SJCRH30 (cell line): ENCODE results near the gene MS4A4E. TPM values are rescaled to one million over a fixed set of nuclear protein-coding genes. Genes with fewer than 3 reads are reported as not detected.
"Not testable (repeated sequence)": the region's sequence is repeated elsewhere in the genome, so short reads cannot be mapped to it uniquely, and the experiment has no call there.

Experiments used
- DNase-seq, 2 experiments: peaks; one replicate each; pipeline ENCODE4 v3.0.0-alpha.2; 2015 to 2020
- H3K27ac ChIP-seq: fragments of 250-450 bp; sonication (Bioruptor Pico); 2 replicates; pipeline ENCODE4 v1.5.1; 2020; ENCODE audit warnings: mild to moderate bottlenecking, moderate library complexity
- H3K27me3 ChIP-seq: fragments of 250-450 bp; sonication (Bioruptor Pico); 2 replicates; pipeline ENCODE4 v1.5.1; 2020; ENCODE audit warnings: mild to moderate bottlenecking, moderate library complexity
- H3K36me3 ChIP-seq: fragments of 250-450 bp; sonication (Bioruptor Pico); 2 replicates; pipeline ENCODE4 v1.5.1; 2020; ENCODE audit warnings: mild to moderate bottlenecking, moderate library complexity
- H3K4me1 ChIP-seq: fragments of 250-450 bp; sonication (Bioruptor Pico); 2 replicates; pipeline ENCODE4 v1.5.1; 2020; ENCODE audit warnings: mild to moderate bottlenecking, moderate library complexity
- H3K4me3 ChIP-seq: fragments of 250-450 bp; sonication (Bioruptor Pico); 2 replicates; pipeline ENCODE4 v1.5.1; 2020; ENCODE audit warnings: mild to moderate bottlenecking, moderate library complexity
- H3K9me3 ChIP-seq: fragments of 250-450 bp; sonication (Bioruptor Pico); replicated peaks from 2 replicates; pipeline ENCODE4 v1.5.1; 2020; ENCODE audit warnings: mild to moderate bottlenecking, moderate library complexity
- total RNA-seq: library from RNA; depleted of rRNA; stranded (reverse); fragments of >200 nt; shearing (Covaris generic); gene quantifications from 2 replicates; pipeline ENCODE4 v1.2.3, GENCODE V29; 2014; rRNA removed

The MS4A4E gene
- total RNA-seq = not detected in 2 replicates

GRCh38 chr11:60242740-60243239 lies at the start of gene MS4A4E:
Gene MS4A4E (minus strand): TSS chr11:60243137. CDS start chr11:60230055, 13,082 bp downstream.
- Histone ChIP-seq H3K27me3 (no peaks in the 10 kb centered on the region), H3K4me3 (no peak within 1 kb of the TSS), H3K36me3 (no peaks in the 10 kb centered on the region), H3K27ac (no peak within 1 kb of the TSS), H3K9me3 (no peaks in the 10 kb centered on the region), H3K4me1 (no peaks in the 10 kb centered on the region)
- no peak for DNase-seq

- DNase-seq = no peak
- no peak overlapping the region for H3K27ac ChIP-seq
- H3K4me1 ChIP-seq = no peaks in the 10 kb centered on the region
- H3K4me3 ChIP-seq = no peak overlapping the region
- H3K9me3 ChIP-seq = no peaks in the 10 kb centered on the region
- H3K27me3 ChIP-seq = no peaks in the 10 kb centered on the region
- H3K36me3 ChIP-seq = no peaks in the 10 kb centered on the region
These were observed 49.2 kb upstream of the MS4A4E start for GRCh38 chr11:60292145-60292544.

- H3K36me3 ChIP-seq = no peaks in the 10 kb centered on the region
- H3K27me3 ChIP-seq = no peaks in the 10 kb centered on the region
- no peaks in the 10 kb centered on the region for H3K4me1 ChIP-seq
- H3K9me3 ChIP-seq = no peaks in the 10 kb centered on the region
- H3K27ac ChIP-seq = no peak overlapping the region
- no peak for DNase-seq
- H3K4me3 ChIP-seq = no peak overlapping the region
These were observed 45.6 kb upstream of the MS4A4E start for GRCh38 chr11:60288531-60288930.

- H3K27me3 ChIP-seq, H3K27ac ChIP-seq, H3K4me3 ChIP-seq, H3K36me3 ChIP-seq, DNase-seq, H3K4me1 ChIP-seq, H3K9me3 ChIP-seq: not testable (repeated sequence)
These were observed 42.6 kb upstream of the MS4A4E start for GRCh38 chr11:60285411-60286126.

DNA sequence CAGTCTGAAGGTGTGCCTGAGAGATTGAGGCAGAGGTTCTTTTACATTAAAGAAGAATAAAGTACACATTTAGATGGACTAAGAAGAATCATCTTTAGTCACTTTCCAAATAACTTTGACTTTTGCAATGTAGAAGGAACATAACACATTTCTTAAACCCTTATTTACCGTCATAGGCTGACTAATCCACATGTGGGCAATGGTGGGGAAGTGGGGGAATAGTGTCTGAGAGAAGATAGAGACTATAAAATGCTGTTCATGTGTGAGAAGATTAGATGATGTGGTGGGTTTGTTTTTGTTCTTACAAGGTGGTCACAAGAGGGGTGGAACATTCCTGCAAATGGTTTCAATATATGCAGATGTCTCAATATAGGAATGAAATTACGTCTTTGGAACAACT lies 39.3 kb upstream of the MS4A4E start:
- no peak for DNase-seq
- Histone ChIP-seq H3K36me3 (no peaks in the 10 kb centered on the region), H3K4me1 (no peaks in the 10 kb centered on the region), H3K4me3 (no peak overlapping the region), H3K27ac (no peak overlapping the region), H3K9me3 (no peaks in the 10 kb centered on the region), H3K27me3 (no peaks in the 10 kb centered on the region)

- H3K4me1 ChIP-seq = no peaks in the 10 kb centered on the region
- no peak for DNase-seq
- no peak overlapping the region for H3K4me3 ChIP-seq
- H3K27me3 ChIP-seq = no peaks in the 10 kb centered on the region
- no peaks in the 10 kb centered on the region for H3K36me3 ChIP-seq
- H3K27ac ChIP-seq = no peak overlapping the region
- no peaks in the 10 kb centered on the region for H3K9me3 ChIP-seq
These were observed 38.5 kb upstream of the MS4A4E start for GRCh38 chr11:60281485-60281884.

DNA sequence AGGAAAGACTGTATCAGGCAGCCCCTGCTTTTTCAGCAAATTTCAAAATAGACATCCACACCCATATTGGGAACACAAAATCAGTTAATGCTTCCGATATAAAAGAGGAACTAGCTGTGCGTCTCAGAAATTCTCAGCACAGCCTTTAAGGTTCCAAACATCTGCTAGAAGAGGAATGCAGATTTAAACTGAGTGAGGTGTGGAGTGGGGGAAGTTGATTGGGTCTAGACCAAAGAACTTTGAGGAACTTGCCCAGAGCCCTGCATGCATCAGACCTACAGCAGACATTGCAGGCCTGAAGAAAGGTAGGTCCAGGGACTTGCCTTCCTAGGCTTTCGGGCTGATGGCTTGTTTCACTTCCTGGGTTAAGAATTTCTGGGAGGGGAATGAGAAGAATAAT lies 37.5 kb upstream of the MS4A4E start, which contains the start of gene MS4A4A:
MS4A4A (plus strand) TSS at position 255 of the 400 bp plus-strand sequence; CDS start at position 265, 10 bp downstream.
- H3K27ac ChIP-seq = no peak within 1 kb of the TSS
- H3K4me1 ChIP-seq = no peaks in the 10 kb centered on the region

GRCh38 chr11:60274416-60274815 lies 31.5 kb upstream of the MS4A4E start:
- Histone ChIP-seq H3K4me3 (no peak overlapping the region), H3K27me3 (no peaks in the 10 kb centered on the region), H3K27ac (no peak overlapping the region), H3K4me1 (no peaks in the 10 kb centered on the region), H3K36me3 (no peaks in the 10 kb centered on the region), H3K9me3 (no peaks in the 10 kb centered on the region)
- DNase-seq = no peak

More for the DNA sequence above, 37.5 kb upstream of the MS4A4E start, which contains the start of gene MS4A4A:
- Histone ChIP-seq H3K27me3 (no peaks in the 10 kb centered on the region), H3K9me3 (no peaks in the 10 kb centered on the region), H3K36me3 (no peaks in the 10 kb centered on the region), H3K4me3 (no peak within 1 kb of the TSS)
- DNase-seq = no peak

DNA sequence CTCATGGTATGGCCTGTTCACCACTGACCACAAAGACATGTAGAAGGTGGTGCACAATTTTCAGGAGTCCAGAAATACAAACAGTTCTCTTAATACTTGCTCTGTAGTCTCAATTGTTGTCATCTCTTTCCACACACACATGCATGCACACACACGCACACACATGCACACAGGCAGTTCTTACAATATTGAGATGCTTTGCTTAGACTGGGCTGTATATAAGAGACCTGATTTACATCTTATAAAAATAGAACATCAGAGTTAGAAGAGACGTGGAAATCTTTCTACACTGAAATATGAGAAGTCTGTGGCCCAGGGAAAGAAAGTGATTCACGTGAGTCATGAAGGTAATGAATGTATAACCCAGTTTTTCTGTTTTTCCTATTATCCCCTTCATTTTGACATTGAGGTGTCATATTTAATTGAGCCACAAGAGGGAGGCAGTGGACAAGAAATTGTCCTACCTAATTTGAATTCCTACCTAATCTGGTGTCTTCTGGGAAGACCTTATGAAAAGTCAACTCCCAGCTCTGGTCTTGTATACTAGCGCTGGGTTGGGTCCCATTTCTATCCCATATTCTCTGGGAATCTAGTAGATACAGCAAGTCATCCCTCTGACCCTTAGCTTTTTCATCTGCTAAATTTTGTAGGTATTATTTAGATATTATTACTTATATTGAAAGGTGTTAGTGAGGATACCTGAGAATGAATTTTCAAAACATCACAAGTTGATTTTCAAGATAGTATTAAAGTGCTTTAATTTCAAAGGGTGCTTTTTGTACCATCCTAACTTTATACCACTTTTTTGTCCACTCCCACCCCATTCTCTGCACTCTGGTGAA lies 22.7 kb upstream of the MS4A4E start:
- Histone ChIP-seq H3K9me3 (no peaks in the 10 kb centered on the region), H3K4me1 (no peaks in the 10 kb centered on the region), H3K27ac (no peak overlapping the region), H3K27me3 (0 out of 2 replicates have a peak, but pooled peaks cover 5% of the 10 kb centered on the region), H3K4me3 (no peak overlapping the region), H3K36me3 (no peaks in the 10 kb centered on the region)
- DNase-seq = peak; percentile 11 to 70

DNA sequence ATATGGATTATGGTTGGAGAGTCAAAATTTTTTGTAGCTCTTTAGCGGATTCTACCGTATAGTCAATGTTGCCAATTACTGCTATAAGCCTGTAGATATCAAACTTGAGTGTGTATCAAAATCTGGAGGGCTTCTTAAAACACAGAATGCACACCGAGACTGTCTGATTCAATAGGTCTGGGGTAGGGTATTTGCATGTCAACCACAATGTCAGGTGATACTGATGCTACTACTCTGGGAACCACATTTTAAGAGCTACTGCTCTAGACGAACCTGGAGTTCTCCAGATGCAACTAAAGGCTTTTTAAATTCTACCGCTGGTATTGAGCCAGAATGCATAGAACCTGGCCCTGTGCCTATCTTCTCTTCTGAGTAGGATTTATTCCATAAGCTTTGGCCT lies 21.7 kb upstream of the MS4A4E start:
- H3K9me3 ChIP-seq = no peaks in the 10 kb centered on the region
- no peaks in the 10 kb centered on the region for H3K4me1 ChIP-seq
- DNase-seq = no peak
- 0 out of 2 replicates have a peak, but pooled peaks cover 5% of the 10 kb centered on the region for H3K27me3 ChIP-seq
- no peak overlapping the region for H3K27ac ChIP-seq
- no peak overlapping the region for H3K4me3 ChIP-seq
- H3K36me3 ChIP-seq = no peaks in the 10 kb centered on the region

GRCh38 chr11:60263402-60263801 lies 20.5 kb upstream of the MS4A4E start:
- Histone ChIP-seq H3K27ac (no peak overlapping the region), H3K4me1 (no peaks in the 10 kb centered on the region), H3K4me3 (no peak overlapping the region), H3K9me3 (no peaks in the 10 kb centered on the region), H3K27me3 (0 out of 2 replicates have a peak, but pooled peaks cover 5% of the 10 kb centered on the region), H3K36me3 (no peaks in the 10 kb centered on the region)
- DNase-seq = no peak

GRCh38 chr11:60261014-60261413 lies 18.1 kb upstream of the MS4A4E start:
- H3K27me3 ChIP-seq = 0 out of 2 replicates have a peak, but pooled peaks cover 5% of the 10 kb centered on the region
- H3K36me3 ChIP-seq = no peaks in the 10 kb centered on the region

GRCh38 chr11:60257956-60258722 lies 15.2 kb upstream of the MS4A4E start:
- H3K4me3 ChIP-seq = no peak overlapping the region
- no peaks in the 10 kb centered on the region for H3K36me3 ChIP-seq
- no peaks in the 10 kb centered on the region for H3K4me1 ChIP-seq
- DNase-seq = no peak
- 0 out of 2 replicates have a peak, but pooled peaks cover 2% of the 10 kb centered on the region for H3K27me3 ChIP-seq
- H3K27ac ChIP-seq = no peak overlapping the region
- H3K9me3 ChIP-seq = no peaks in the 10 kb centered on the region

More at GRCh38 chr11:60261014-60261413, 18.1 kb upstream of the MS4A4E start:
- DNase-seq = no peak
- no peak overlapping the region for H3K27ac ChIP-seq
- H3K4me3 ChIP-seq = no peak overlapping the region
- H3K9me3 ChIP-seq = no peaks in the 10 kb centered on the region
- no peaks in the 10 kb centered on the region for H3K4me1 ChIP-seq
